Measurements from ENCODE around the gene LTBR. TPM values are rescaled to one million over a fixed set of nuclear protein-coding genes. Genes with fewer than 3 reads are reported as not detected.

Gene LTBR
- total RNA-seq, 2 donors from 2014 or later: 63.6 to 72.1 TPM

DNA sequence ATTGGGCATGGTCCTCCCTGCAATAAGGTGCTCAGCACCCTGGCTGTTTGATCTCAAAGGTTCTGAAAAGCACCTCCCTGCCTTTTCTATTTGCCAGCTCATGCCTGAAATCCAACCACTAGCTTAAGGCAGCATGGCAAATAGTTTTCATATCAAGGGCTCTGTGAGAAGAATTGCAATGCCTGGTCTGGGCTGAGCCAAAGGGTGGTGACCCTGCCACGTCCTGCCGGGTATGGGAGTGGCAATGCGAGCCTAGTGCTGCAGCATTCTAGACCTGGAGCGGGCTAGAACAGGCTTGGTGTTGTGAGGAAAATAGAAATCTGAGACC lies 6.3 kb upstream of the LTBR start:
- no peaks in the 10 kb centered on the region for H3K36me3 ChIP-seq
- H3K9me3 ChIP-seq: no peaks in the 10 kb centered on the region
- no peak overlapping the region for H3K27ac ChIP-seq
- no peak overlapping the region for H3K4me3 ChIP-seq
- peaks cover 0 to 32% of the 10 kb centered on the region in 2 donors for H3K4me1 ChIP-seq
- TF ChIP-seq, protein P1, sequence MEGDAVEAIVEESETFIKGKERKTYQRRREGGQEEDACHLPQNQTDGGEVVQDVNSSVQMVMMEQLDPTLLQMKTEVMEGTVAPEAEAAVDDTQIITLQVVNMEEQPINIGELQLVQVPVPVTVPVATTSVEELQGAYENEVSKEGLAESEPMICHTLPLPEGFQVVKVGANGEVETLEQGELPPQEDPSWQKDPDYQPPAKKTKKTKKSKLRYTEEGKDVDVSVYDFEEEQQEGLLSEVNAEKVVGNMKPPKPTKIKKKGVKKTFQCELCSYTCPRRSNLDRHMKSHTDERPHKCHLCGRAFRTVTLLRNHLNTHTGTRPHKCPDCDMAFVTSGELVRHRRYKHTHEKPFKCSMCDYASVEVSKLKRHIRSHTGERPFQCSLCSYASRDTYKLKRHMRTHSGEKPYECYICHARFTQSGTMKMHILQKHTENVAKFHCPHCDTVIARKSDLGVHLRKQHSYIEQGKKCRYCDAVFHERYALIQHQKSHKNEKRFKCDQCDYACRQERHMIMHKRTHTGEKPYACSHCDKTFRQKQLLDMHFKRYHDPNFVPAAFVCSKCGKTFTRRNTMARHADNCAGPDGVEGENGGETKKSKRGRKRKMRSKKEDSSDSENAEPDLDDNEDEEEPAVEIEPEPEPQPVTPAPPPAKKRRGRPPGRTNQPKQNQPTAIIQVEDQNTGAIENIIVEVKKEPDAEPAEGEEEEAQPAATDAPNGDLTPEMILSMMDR (IDR thresholded peaks at IDR 0.05): no peak
- DNase-seq (ENCODE audit: low spot score): no peak
- no peaks in the 10 kb centered on the region for H3K27me3 ChIP-seq

DNA sequence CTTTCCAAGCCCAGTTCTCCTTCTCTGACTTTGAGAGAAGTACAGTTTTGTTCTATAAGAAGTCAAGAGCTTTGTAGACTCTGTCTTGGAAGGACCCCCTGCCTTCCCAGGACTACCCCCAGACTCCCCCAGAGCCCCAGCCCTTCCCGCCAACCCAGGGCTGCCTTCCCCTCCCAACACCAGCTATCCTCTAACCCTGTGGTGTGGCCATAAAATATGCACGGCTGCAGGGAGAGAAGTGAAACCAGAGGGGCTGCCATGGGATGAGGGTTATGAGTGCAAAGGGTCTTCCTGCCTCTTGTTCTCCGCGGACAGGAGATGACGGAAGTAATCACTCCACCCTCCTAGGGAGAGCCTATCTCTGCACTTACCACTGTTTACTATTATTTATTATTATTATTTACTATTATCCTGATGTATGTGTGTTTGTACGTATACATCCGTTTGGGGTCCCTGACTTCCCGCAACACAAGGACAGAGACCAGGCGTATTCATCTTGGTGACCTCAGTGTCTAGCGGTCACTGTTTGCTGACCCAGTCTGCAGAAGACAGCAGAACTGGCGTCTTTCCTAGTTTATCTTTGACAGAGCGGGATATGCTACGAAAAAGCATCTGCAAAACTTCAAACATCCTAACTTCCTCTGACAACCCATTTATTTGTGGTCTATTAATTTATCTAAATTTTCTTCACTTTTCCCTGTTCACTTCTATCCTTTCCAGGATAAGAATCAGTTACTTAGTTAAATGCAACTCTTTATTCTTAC lies 5.1 kb upstream of the LTBR start:
- no peaks in the 10 kb centered on the region for H3K9me3 ChIP-seq

DNA sequence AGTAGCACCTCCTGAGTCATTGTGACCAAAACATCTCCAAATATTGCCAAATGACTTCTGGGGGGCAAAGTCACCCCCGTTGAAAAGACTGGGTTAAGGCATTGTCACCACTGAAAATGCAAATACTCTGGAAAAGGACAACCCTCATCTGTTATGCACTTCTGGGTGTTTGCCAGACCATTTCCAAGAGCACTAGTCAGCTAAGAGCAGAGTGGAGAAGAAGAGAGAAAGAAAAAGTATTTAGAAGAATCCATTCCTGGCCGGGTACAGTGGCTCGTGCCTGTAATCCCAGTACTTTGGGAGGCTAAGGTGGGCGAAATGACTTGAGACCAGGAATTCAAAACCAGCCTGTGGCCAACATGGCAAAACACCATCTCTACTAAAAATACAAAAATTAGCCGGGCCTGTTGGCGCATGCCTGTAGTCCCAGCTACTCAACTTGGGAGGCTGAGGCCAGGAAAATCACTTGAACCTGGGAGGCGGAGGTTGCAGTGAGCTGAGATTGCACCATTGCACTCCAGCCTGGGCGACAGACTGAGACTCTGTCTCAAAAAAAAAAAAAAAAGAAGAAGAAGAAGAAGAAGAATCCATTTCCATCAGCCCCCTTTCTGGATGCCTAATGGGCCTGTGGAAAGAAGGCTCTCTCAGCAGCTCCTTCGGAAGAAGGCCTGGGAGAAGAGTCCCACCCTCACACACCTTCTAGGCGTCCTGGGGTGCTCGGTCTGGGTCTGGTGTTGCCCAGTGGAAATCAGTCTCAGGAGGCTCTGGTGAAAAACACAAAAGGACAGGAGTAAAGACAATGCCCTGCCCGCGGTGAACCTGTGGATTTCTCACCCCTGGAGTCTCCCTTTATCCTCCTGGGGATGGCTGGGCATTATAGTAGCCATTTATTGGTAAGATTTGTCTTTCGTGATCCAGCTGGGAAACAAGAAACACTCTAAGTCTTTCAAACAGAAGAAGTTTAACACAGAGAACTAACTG lies 3.5 kb upstream of the LTBR start:
- Histone ChIP-seq H3K4me1 (peaks cover 0 to 56% of the 10 kb centered on the region in 2 donors), H3K4me3 (no peak overlapping the region), H3K9me3 (no peaks in the 10 kb centered on the region), H3K27ac (no peak overlapping the region), H3K36me3 (no peaks in the 10 kb centered on the region), H3K27me3 (no peaks in the 10 kb centered on the region)
- no peak for DNase-seq (ENCODE audit: low spot score)
- TF ChIP-seq, protein P1 (IDR thresholded peaks at IDR 0.05): no peak

More for the DNA sequence above, 5.1 kb upstream of the LTBR start:
- H3K27me3 ChIP-seq: no peaks in the 10 kb centered on the region
- TF ChIP-seq, protein P1 (IDR thresholded peaks at IDR 0.05): no peak
- H3K36me3 ChIP-seq: no peaks in the 10 kb centered on the region
- no peak for DNase-seq (ENCODE audit: low spot score)
- H3K27ac ChIP-seq: no peak overlapping the region
- H3K4me3 ChIP-seq: no peak overlapping the region
- H3K4me1 ChIP-seq: peaks cover 0 to 43% of the 10 kb centered on the region in 2 donors

DNA sequence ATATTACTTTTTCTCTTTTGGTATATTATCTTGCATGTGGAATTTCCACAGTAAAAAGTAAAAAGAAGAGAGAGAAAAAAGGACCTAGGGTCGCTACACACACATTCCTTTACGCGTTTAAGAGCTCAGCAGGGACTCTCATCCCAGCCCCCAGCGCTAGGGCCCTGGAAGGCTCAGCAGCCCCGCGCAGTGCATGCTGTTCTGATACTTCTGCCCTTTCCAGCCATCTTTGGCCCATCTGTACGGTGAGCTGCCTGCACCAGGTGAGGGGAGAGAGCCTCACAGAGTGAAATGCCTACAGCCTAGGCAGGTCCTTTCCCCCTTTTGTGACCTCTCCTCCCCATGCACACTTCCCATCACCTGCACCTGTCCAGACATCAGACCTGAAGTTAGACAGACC lies 1.6 kb upstream of the LTBR start:
- no peaks in the 10 kb centered on the region for H3K27me3 ChIP-seq
- H3K9me3 ChIP-seq: no peaks in the 10 kb centered on the region
- no peak for DNase-seq (ENCODE audit: low spot score)
- no peak overlapping the region for H3K4me3 ChIP-seq
- TF ChIP-seq, protein P1 (IDR thresholded peaks at IDR 0.05): no peak
- H3K36me3 ChIP-seq: peaks cover 12% of the 10 kb centered on the region
- H3K27ac ChIP-seq: no peak overlapping the region
- H3K4me1 ChIP-seq: peaks cover 0 to 45% of the 10 kb centered on the region in 2 donors

DNA sequence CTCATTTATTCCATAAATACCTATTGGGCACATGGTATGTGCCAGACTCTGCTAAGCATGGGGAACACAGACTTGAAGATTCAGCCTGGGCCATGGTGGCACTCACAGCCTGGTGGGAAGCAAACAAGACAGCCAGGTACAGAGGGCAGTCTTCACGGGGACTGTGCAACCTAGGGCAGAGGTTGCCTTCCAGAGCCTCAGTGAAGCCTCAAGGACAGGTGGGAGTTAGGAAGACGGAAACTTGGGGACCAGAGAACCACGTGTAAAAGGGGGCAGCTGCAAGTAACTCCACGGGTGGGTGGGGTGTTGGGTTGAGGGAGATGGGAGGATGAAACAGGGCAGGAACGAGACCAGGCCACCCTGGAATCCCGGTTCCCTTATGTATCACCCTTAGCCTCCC lies 980 bp upstream of the LTBR start:
- Histone ChIP-seq H3K9me3 (no peaks in the 10 kb centered on the region), H3K4me3 (peak overlapping the region in 1 of 2 donors; percentile 78), H3K27ac (peak overlapping the region; percentile 91 to 95), H3K27me3 (no peaks in the 10 kb centered on the region), H3K36me3 (peaks cover 17% of the 10 kb centered on the region), H3K4me1 (peaks cover 0 to 39% of the 10 kb centered on the region in 2 donors)
- DNase-seq (ENCODE audit: low spot score): no peak
- TF ChIP-seq, protein P1 (IDR thresholded peaks at IDR 0.05): no peak

All from right atrium auricular region (tissue), 2 donors.